Pancreas (tissue), 10 donors: Measurements from ENCODE around the gene TACO1. TPM values are rescaled to one million over a fixed set of nuclear protein-coding genes. Genes with fewer than 3 reads are reported as not detected.

Source experiments
- ATAC-seq, 4 donors: fragments of 200-7000 bp; cut with Tn5 transposase; one replicate each; pipeline versions ENCODE4 v1.8.0 to v1.9.1; 2020; ENCODE audit warnings: mild to moderate bottlenecking in 4 of 4, moderate library complexity in 4 of 4
- DNase-seq, 6 donors: peaks; one replicate each; pipeline ENCODE4 v3.0.0-alpha.2; 2020
- FAIRE-seq: peaks from 2 replicates; lab custom pipeline; 2012; peaks lifted over from hg19 to GRCh38; lab: Jason Lieb, UNC
- H3K27ac ChIP-seq, 4 donors: fragments of 200-600 bp; sonication (generic); 1 replicate in 3 of 4; 2 replicates in 1 of 4; pipeline versions ENCODE4 v1.5.0 to v1.8.0; 2020
- H3K27me3 ChIP-seq, 4 donors: fragments of 200-600 bp; one replicate each; pipeline ENCODE4 v1.8.0; 2021
- H3K36me3 ChIP-seq, 3 donors: fragments of 200-600 bp; sonication (generic) in 1 of 3; one replicate each; pipeline versions ENCODE4 v1.5.0 to v1.8.0; 2020 to 2021
- H3K4me1 ChIP-seq, 3 donors: fragments of 200-600 bp; one replicate each; pipeline ENCODE4 v1.8.0; 2021
- H3K4me3 ChIP-seq, 4 donors: fragments of 200-600 bp; sonication (generic) in 2 of 4; one replicate each; pipeline versions ENCODE4 v1.5.0 to v1.8.0; 2020 to 2021
- H3K9me3 ChIP-seq, 4 donors: fragments of 200-600 bp; one replicate each; pipeline ENCODE4 v1.8.0; 2021
- CTCF ChIP-seq, 4 donors: fragments of 200-600 bp; sonication (generic) in 3 of 4; IDR thresholded peaks; one replicate each; pipeline versions ENCODE4 v1.5.0 to v1.8.0; 2021; ENCODE audit warnings: antibody characterized with exemption in 4 of 4
- WGBS, 2 donors: extraction: QIAGEN DNeasy Blood & Tissue Kit; methylation state at CpG; one replicate each; pipeline ENCODE4 v1.1.7; 2013; 5-methylcytosine and 5-hydroxymethylcytosine counted together
- intact Hi-C, 3 donors: fragments of 100-400 bp; cut with DNase I; formaldehyde crosslinking; loops; one replicate each; pipeline versions ENCODE4 v1.11.1 to v1.14.2; 2022
- polyA plus RNA-seq, 2 donors: library from polyadenylated mRNA; stranded (reverse); fragments of 200-250 nt; gene quantifications; one replicate each; pipeline ENCODE4 v1.2.3, GENCODE V29; 2013
- total RNA-seq, 6 donors: library from RNA; stranded (reverse); fragmentation: NEBNext Ultra II Directional in 4 of 6; extraction: Animal tissue kit (Norgen Biotek cat#: 25700) in 4 of 6; gene quantifications; one replicate each; pipeline versions ENCODE4 v1.2.1 to v1.2.4, GENCODE V29; 2021 to 2023
- donor health status: healthy with polysubstance abuse.
- donor health status: DM: no; HTN: no; CAD: no; lungs with moderate emphysema.
- donor health status: DM: no; HTN: no; CAD: no.
- donor health status: control.
- donor health status: control.
- donor health status: Bipolar disorder and iron deficiency.
- donor health status: DM: yes; HTN: yes; CAD: no.
- donor health status: DM: no; HTN: no; CAD: no.
- donor health status: DM: no; HTN: no; CAD: no.
- donor health status: DM: yes; HTN: yes; CAD: no.

Gene TACO1
- total and polyA plus RNA-seq, 8 donors, result 5.6 to 11.6 (median 8.6) TPM

- FAIRE-seq (no peak), ATAC-seq (peak in 1 of 4 donors; percentile 21), DNase-seq (no peak)
- Histone ChIP-seq H3K4me1 (peaks cover 0 to 4% (median 0%) of the 10 kb centered on the region in 3 donors), H3K27me3 (no peaks in the 10 kb centered on the region), H3K9me3 (no peaks in the 10 kb centered on the region), H3K4me3 (no peak overlapping the region), H3K27ac (no peak overlapping the region), H3K36me3 (no peaks in the 10 kb centered on the region)
- TF ChIP-seq CTCF (IDR thresholded peaks at IDR 0.05), result no peak
- intact Hi-C loops, result no loop called here
- 91 to 92% methylated on average over 5 of the region's 5 CpGs for WGBS, 2 donors
Measured at GRCh38 chr17:63645775-63646487, 45.2 kb downstream of the TACO1 start.

- no peak overlapping the region for H3K27ac ChIP-seq
- no peaks in the 10 kb centered on the region for H3K9me3 ChIP-seq
- no peaks in the 10 kb centered on the region for H3K27me3 ChIP-seq
- DNase-seq, result no peak
- no peak for TF ChIP-seq CTCF (IDR thresholded peaks at IDR 0.05)
- no peak overlapping the region for H3K4me3 ChIP-seq
- peak in 2 of 4 donors; percentile 29 to 41 for ATAC-seq
- intact Hi-C loops, result no loop called here
- 93 to 97% methylated on average over 1 of the region's 1 CpG for WGBS, 2 donors
- no peak for FAIRE-seq
- peaks cover 0 to 4% (median 0%) of the 10 kb centered on the region in 3 donors for H3K4me1 ChIP-seq
- H3K36me3 ChIP-seq, result no peaks in the 10 kb centered on the region
Measured at GRCh38 chr17:63646488-63646806, 45.8 kb downstream of the TACO1 start.

- peaks cover 0 to 4% (median 0%) of the 10 kb centered on the region in 3 donors for H3K4me1 ChIP-seq
- no peaks in the 10 kb centered on the region for H3K27me3 ChIP-seq
- ATAC-seq, result peak in 2 of 4 donors; percentile 48 to 64
- no peak for FAIRE-seq
- no peak for DNase-seq
- 72 to 74% methylated on average over 4 of the region's 4 CpGs for WGBS, 2 donors
- H3K9me3 ChIP-seq, result no peaks in the 10 kb centered on the region
- peak overlapping the region in 1 of 4 donors; percentile 22 for H3K27ac ChIP-seq
- no peaks in the 10 kb centered on the region for H3K36me3 ChIP-seq
- no peak overlapping the region for H3K4me3 ChIP-seq
- intact Hi-C loops, result no loop called here
- no peak for TF ChIP-seq CTCF (IDR thresholded peaks at IDR 0.05)
Measured at GRCh38 chr17:63647065-63647725, 46.5 kb downstream of the TACO1 start.

DNA sequence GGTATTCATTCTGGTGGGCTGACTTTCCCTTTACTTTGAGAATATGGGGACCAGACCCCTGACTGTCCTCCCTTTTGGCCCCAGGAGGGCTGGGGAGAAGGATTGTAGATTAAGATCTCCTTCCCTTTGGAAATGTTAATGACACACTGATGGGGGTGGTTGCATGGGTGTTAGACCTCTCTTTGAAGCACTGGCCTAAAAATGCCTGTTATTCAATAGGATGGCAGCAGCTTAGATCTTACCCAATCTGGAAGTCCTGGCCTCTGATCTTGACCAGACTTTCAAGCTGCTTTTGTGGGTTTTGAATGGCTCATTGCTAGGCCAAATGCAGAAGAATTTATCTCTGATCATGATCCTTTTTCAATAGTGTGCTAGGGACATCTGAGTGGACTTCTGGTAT, 47.2 kb downstream of the TACO1 start:
- ATAC-seq (no peak), FAIRE-seq (no peak), DNase-seq (no peak)
- Histone ChIP-seq H3K4me3 (no peak overlapping the region), H3K36me3 (no peaks in the 10 kb centered on the region), H3K27me3 (no peaks in the 10 kb centered on the region), H3K9me3 (no peaks in the 10 kb centered on the region), H3K27ac (no peak overlapping the region), H3K4me1 (peaks cover 0 to 4% (median 0%) of the 10 kb centered on the region in 3 donors)
- intact Hi-C loops, result no loop called here
- no peak for TF ChIP-seq CTCF (IDR thresholded peaks at IDR 0.05)

DNA sequence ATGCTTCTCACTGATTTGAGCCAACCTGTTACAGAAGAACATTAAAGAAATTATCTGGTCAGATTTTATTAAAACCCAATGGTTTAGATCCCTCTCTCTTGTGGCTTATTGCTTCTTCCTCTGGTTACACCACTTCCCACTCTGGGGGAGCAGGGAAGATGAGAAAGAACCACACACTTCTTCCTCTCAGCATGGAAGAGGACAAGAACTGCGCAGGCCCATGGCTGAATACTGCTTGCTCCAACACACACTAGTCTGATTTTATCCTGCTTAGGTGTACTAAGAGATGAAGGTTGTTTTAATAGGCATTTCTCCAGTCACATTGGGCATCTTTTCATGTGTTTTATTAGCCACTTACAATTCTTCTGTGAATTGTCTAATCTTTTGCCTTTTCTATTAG, 49.1 kb downstream of the TACO1 start:
- no peak for FAIRE-seq
- Histone ChIP-seq H3K27ac (no peak overlapping the region), H3K4me3 (no peak overlapping the region), H3K9me3 (no peaks in the 10 kb centered on the region), H3K4me1 (peaks cover 0 to 5% (median 4%) of the 10 kb centered on the region in 3 donors), H3K27me3 (no peaks in the 10 kb centered on the region), H3K36me3 (no peaks in the 10 kb centered on the region)
- intact Hi-C loops, result no loop called here
- DNase-seq, result no peak
- WGBS, 2 donors, result 95 to 96% methylated on average over 1 of the region's 1 CpG
- no peak for TF ChIP-seq CTCF (IDR thresholded peaks at IDR 0.05)
- peak in 1 of 4 donors; percentile 38 for ATAC-seq
